MCF 10A (cell line): ENCODE results near the gene GALR2. TPM values are rescaled to one million over a fixed set of nuclear protein-coding genes. Genes with fewer than 3 reads are reported as not detected.

Source experiments
- BruUV-seq: library from RNA; stranded (reverse); fragments of 400-500 nt; replicated peaks from 2 replicates; lab custom pipeline; 2021; lab: Mats Ljungman, UMichigan
- CTCF ChIA-PET: fragments of 300-600 bp; sonication (Branson Sonifier 250); formaldehyde crosslinking; extraction: SDS; loops from one replicate; lab custom pipeline; 2021; ENCODE audit warnings: antibody characterized with exemption, inconsistent platforms; lab: Yijun Ruan, JAX
- POLR2A ChIA-PET: fragments of 300-600, 350-650 bp; sonication (Branson Sonifier 250); formaldehyde crosslinking; extraction: SDS; loops from one replicate; lab custom pipeline; 2020; ENCODE audit warnings: antibody characterized with exemption, inconsistent platforms; lab: Yijun Ruan, JAX
- DNase-seq: peaks from one replicate; pipeline ENCODE4 v3.0.0-alpha.2; 2018; ENCODE audit not compliant: unreplicated experiment
- H3K27ac Mint-ChIP-seq: one replicate; pipeline ENCODE4 v1.8.0; 2022; ENCODE audit warnings: mild to moderate bottlenecking, low read depth, mixed read lengths; ENCODE audit not compliant: unreplicated experiment
- H3K27me3 Mint-ChIP-seq: one replicate; pipeline ENCODE4 v1.8.0; 2022; ENCODE audit warnings: mixed read lengths; ENCODE audit not compliant: insufficient read depth, unreplicated experiment
- H3K36me3 Mint-ChIP-seq: one replicate; pipeline ENCODE4 v1.8.0; 2022; ENCODE audit warnings: mild to moderate bottlenecking, moderate library complexity, mixed read lengths; ENCODE audit not compliant: insufficient read depth, unreplicated experiment
- H3K4me1 Mint-ChIP-seq: one replicate; pipeline ENCODE4 v1.8.0; 2022; ENCODE audit warnings: mixed read lengths; ENCODE audit not compliant: insufficient read depth, unreplicated experiment
- H3K4me3 Mint-ChIP-seq: one replicate; pipeline ENCODE4 v1.8.0; 2022; ENCODE audit warnings: mild to moderate bottlenecking, moderate library complexity, mixed read lengths; ENCODE audit not compliant: unreplicated experiment
- H3K9me3 Mint-ChIP-seq: one replicate; pipeline ENCODE4 v1.8.0; 2022; ENCODE audit warnings: mixed read lengths; ENCODE audit not compliant: unreplicated experiment
- CTCF ChIP-seq: fragments of 200-600 bp; IDR thresholded peaks from one replicate; pipeline ENCODE4 v1.8.0; 2022; ENCODE audit warnings: antibody characterized with exemption, mild to moderate bottlenecking; ENCODE audit not compliant: unreplicated experiment
- intact Hi-C: fragments of 100-400 bp; cut with micrococcal nuclease; formaldehyde crosslinking; loops from 2 replicates; pipeline ENCODE4 v1.14.1; 2022
- total RNA-seq: library from RNA; stranded (reverse); gene quantifications from 2 replicates; pipeline ENCODE4 v1.2.3, GENCODE V29; 2022

Gene GALR2
- total RNA-seq, 1 experiment from 2014 or later: 0.37 TPM

GRCh38 chr17:76050538-76051467 is 23.8 kb upstream of the GALR2 start:
- DNase-seq: no peak
- no TSS peak for BruUV-seq
- intact Hi-C loops: no loop called here
- H3K9me3 Mint-ChIP-seq: peaks cover 5% of the 10 kb centered on the region
- ChIA-PET POLR2A (interaction anchor here (0.6 to 0.9 kb wide), 2 partner anchors 29 to 63 kb away, joined by 3 to 4 read pairs; no protein-coding TSS in a partner anchor), CTCF (interaction anchor here (0.6 to 1.4 kb wide), 3 partner anchors 16 to 303 kb away, joined by 4 to 6 read pairs (median 4); no protein-coding TSS in a partner anchor)
- no peak for TF ChIP-seq CTCF
- H3K4me1 Mint-ChIP-seq: peaks cover 13% of the 10 kb centered on the region
- H3K4me3 Mint-ChIP-seq: no peak overlapping the region
- H3K27me3 Mint-ChIP-seq: no peaks in the 10 kb centered on the region
- H3K27ac Mint-ChIP-seq: peak overlapping the region; percentile 31
- peaks cover 86% of the 10 kb centered on the region for H3K36me3 Mint-ChIP-seq

- DNase-seq: no peak
- POLR2A ChIA-PET: interaction anchor here (0.6 to 0.9 kb wide), 2 partner anchors 12 to 28 kb away, joined by 3 to 5 read pairs; no protein-coding TSS in a partner anchor
- H3K4me1 Mint-ChIP-seq: peaks cover 13% of the 10 kb centered on the region
- H3K9me3 Mint-ChIP-seq: peaks cover 5% of the 10 kb centered on the region
- H3K27ac Mint-ChIP-seq: peak overlapping the region; percentile 31
- H3K4me3 Mint-ChIP-seq: no peak overlapping the region
- no TSS peak for BruUV-seq
- H3K27me3 Mint-ChIP-seq: no peaks in the 10 kb centered on the region
- no peak for TF ChIP-seq CTCF
- intact Hi-C loops: no loop called here
- CTCF ChIA-PET: interaction anchor here (1.0 to 1.4 kb wide), 2 partner anchors 15 to 38 kb away, joined by 4 to 6 read pairs; no protein-coding TSS in a partner anchor
- peaks cover 86% of the 10 kb centered on the region for H3K36me3 Mint-ChIP-seq
These were observed 23.0 kb upstream of the GALR2 start for GRCh38 chr17:76051561-76051960.

- ChIA-PET POLR2A (interaction anchor here (1.3 to 1.6 kb wide), 2 partner anchors 16 to 18 kb away, joined by 3 to 8 read pairs; partner anchors contain the start of gene SRP68), CTCF (interaction anchor here (1.8 kb wide), 1 partner anchor 40 kb away, joined by 6 read pairs; no protein-coding TSS in a partner anchor)
- TF ChIP-seq CTCF: no peak
- Mint-ChIP-seq H3K4me1 (peaks cover 13% of the 10 kb centered on the region), H3K27ac (no peak overlapping the region), H3K9me3 (peaks cover 5% of the 10 kb centered on the region), H3K27me3 (no peaks in the 10 kb centered on the region), H3K36me3 (peaks cover 93% of the 10 kb centered on the region), H3K4me3 (no peak overlapping the region)
- no TSS peak for BruUV-seq
- intact Hi-C loops: no loop called here
- DNase-seq: peak; percentile 70
These were observed 21.1 kb upstream of the GALR2 start for GRCh38 chr17:76053246-76054111.
